Lung (tissue), 12 donors: ENCODE results near the gene PITPNM2. TPM values are rescaled to one million over a fixed set of nuclear protein-coding genes. Genes with fewer than 3 reads are reported as not detected.

ENCODE experiments used
- ATAC-seq: fragments of 200-7000 bp; cut with Tn5 transposase; one replicate; pipeline ENCODE4 v1.9.1; 2020; ENCODE audit warnings: moderate number of reproducible peaks; ENCODE audit not compliant: insufficient read depth, low FRiP score
- DNase-seq, 3 donors: peaks; one replicate each; pipeline ENCODE4 v3.0.0-alpha.2; 2013 to 2017
- H3K27ac ChIP-seq, 2 donors: one replicate each; pipeline ENCODE4 v1.5.1; 2013; ENCODE audit warnings: mild to moderate bottlenecking in 2 of 2, moderate library complexity in 2 of 2, control low read depth in 1 of 2, inconsistent platforms in 1 of 2, low read depth in 1 of 2, low read length in 1 of 2
- H3K27me3 ChIP-seq, 3 donors: one replicate each; pipeline ENCODE4 v1.5.1; 2013; ENCODE audit warnings: low read length in 2 of 3; ENCODE audit not compliant: control insufficient read depth in 3 of 3, insufficient read depth in 3 of 3
- H3K36me3 ChIP-seq, 4 donors: one replicate each; pipeline ENCODE4 v1.5.1; 2013; ENCODE audit warnings: low read length in 4 of 4, mild to moderate bottlenecking in 1 of 4, moderate library complexity in 1 of 4; ENCODE audit not compliant: control insufficient read depth in 4 of 4, insufficient read depth in 4 of 4
- H3K4me1 ChIP-seq, 5 donors: one replicate each; pipeline ENCODE4 v1.5.1; 2013; ENCODE audit warnings: low read length in 5 of 5, mild to moderate bottlenecking in 2 of 5, moderate library complexity in 1 of 5; ENCODE audit not compliant: control insufficient read depth in 5 of 5, insufficient read depth in 5 of 5
- H3K4me3 ChIP-seq: one replicate; pipeline ENCODE4 v1.5.1; 2013; ENCODE audit warnings: mild to moderate bottlenecking, control low read depth, moderate library complexity
- H3K9ac ChIP-seq, 2 donors: one replicate each; pipeline ENCODE4 v1.5.1; 2013; ENCODE audit warnings: low read length in 2 of 2, control low read depth in 1 of 2; ENCODE audit not compliant: insufficient read depth in 1 of 2
- H3K9me3 ChIP-seq, 4 donors: one replicate each; pipeline ENCODE4 v1.5.1; 2013; ENCODE audit warnings: low read length in 3 of 4, mild to moderate bottlenecking in 1 of 4, moderate library complexity in 1 of 4; ENCODE audit not compliant: control insufficient read depth in 4 of 4, insufficient read depth in 3 of 4
- WGBS, 2 donors: extraction: QIAGEN DNeasy Blood & Tissue Kit; methylation state at CpG; one replicate each; pipeline ENCODE4 v1.1.7; 2013; 5-methylcytosine and 5-hydroxymethylcytosine counted together
- polyA plus RNA-seq, 2 donors: library from polyadenylated mRNA; stranded (reverse); fragments of 200-250 nt; gene quantifications; one replicate each; pipeline ENCODE4 v1.2.1, GENCODE V29; 2013
- total RNA-seq, 2 donors: library from RNA; depleted of rRNA in 1 of 2; stranded (reverse); fragments of >200 nt in 1 of 2; gene quantifications; one replicate each; pipeline ENCODE4 v1.2.1, GENCODE V29; 2014 to 2021
- TF ChIP-seq, protein P1 (sequence below): IDR thresholded peaks from 2 replicates; pipeline ENCODE4 v1.5.1; 2012; ENCODE audit warnings: mild to moderate bottlenecking; ENCODE audit errors: control extremely low read depth, extremely low read depth
- donor health status: control.
- donor health status: control.
- donor health status: Bipolar disorder and iron deficiency.
- donor health status: healthy.
- donor health status: DM: yes; HTN: yes; CAD: no.

The PITPNM2 gene
- total and polyA plus RNA-seq, 4 donors, result 8.9 to 37.8 (median 16.2) TPM

DNA sequence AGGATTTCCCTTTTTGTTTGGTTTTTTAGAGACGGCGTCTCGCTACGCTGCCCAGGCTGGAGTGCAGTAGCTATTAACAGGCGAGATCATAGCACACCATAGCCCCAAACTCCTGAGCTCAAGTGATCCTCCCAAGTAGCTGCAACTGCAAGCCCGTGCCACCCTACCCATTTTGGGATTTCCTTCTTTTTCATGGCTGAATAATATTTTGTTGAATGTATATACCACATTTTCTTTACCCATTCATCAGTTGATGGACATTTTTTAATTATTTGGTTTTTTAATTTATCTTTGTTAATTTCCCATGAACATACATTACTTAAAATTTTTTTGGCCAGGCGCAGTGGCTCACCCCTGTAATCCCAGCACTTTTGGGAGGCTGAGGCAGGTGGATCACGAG lies 15.2 kb downstream of the PITPNM2 start:
- H3K27ac ChIP-seq, result no peak overlapping the region
- H3K36me3 ChIP-seq, result no peaks in the 10 kb centered on the region
- 73 to 96% methylated on average over 8 of the region's 8 CpGs for WGBS, 2 donors
- H3K4me3 ChIP-seq, result no peak overlapping the region
- peaks cover 7 to 36% (median 15%) of the 10 kb centered on the region in 5 donors for H3K4me1 ChIP-seq
- H3K9ac ChIP-seq, result no peak overlapping the region
- ATAC-seq (no peak), DNase-seq (no peak)
- TF ChIP-seq, protein P1, sequence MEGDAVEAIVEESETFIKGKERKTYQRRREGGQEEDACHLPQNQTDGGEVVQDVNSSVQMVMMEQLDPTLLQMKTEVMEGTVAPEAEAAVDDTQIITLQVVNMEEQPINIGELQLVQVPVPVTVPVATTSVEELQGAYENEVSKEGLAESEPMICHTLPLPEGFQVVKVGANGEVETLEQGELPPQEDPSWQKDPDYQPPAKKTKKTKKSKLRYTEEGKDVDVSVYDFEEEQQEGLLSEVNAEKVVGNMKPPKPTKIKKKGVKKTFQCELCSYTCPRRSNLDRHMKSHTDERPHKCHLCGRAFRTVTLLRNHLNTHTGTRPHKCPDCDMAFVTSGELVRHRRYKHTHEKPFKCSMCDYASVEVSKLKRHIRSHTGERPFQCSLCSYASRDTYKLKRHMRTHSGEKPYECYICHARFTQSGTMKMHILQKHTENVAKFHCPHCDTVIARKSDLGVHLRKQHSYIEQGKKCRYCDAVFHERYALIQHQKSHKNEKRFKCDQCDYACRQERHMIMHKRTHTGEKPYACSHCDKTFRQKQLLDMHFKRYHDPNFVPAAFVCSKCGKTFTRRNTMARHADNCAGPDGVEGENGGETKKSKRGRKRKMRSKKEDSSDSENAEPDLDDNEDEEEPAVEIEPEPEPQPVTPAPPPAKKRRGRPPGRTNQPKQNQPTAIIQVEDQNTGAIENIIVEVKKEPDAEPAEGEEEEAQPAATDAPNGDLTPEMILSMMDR, result no peak
- no peaks in the 10 kb centered on the region for H3K27me3 ChIP-seq
- no peaks in the 10 kb centered on the region for H3K9me3 ChIP-seq

DNA sequence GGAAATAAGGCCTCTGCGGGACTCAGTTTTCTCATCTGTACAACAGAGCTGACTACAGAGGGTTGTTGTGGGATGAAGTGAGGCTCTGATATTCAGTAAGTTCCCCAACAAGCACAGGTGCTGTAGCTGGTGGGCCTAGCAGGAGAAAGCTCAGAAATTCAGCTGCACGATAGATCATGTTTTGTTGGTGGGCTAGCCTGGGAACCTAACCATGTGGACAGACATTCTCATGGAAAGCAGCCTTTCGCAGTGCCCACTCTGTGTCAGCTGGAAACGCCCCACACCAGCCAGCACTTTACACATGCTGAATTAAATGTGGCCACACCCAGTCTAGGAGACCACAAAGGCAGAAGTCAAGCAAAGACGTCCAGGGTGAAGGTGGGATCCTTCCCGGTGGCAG lies 16.1 kb downstream of the PITPNM2 start:
- H3K9me3 ChIP-seq, result no peaks in the 10 kb centered on the region
- no peak for ATAC-seq
- H3K27ac ChIP-seq, result peak overlapping the region in 1 of 2 donors; percentile 40
- H3K4me1 ChIP-seq, result peaks cover under 1 to 30% (median 7%) of the 10 kb centered on the region in 5 donors
- no peak for DNase-seq
- no peak overlapping the region for H3K4me3 ChIP-seq
- TF ChIP-seq, protein P1, result no peak
- H3K9ac ChIP-seq, result no peak overlapping the region
- H3K27me3 ChIP-seq, result no peaks in the 10 kb centered on the region
- H3K36me3 ChIP-seq, result no peaks in the 10 kb centered on the region
- WGBS, 2 donors, result 66 to 77% methylated on average over 6 of the region's 6 CpGs

DNA sequence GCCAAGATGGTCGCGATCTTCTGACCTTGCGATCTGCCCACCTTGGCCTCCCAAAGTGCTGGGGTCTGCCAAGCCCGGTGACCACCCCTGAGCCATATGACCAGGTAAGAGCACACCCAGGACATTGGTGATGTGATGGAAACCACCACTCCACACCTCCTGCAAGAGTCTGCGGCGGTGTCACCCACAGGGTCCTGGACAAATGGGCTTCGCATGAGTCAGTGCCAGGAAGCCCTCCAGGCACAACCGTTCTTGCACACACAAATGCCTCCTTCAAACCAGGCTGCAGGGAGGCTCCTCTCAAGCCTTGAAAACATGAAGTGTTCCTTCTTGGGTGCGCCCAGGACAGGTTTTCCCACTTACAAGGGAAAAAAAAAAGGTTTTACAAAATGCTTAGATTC lies 16.6 kb downstream of the PITPNM2 start:
- ATAC-seq (no peak), DNase-seq (peak; percentile 65 to 82 (median 67))
- peak overlapping the region in 1 of 2 donors; percentile 46 for H3K27ac ChIP-seq

More for the DNA sequence above, 16.6 kb downstream of the PITPNM2 start:
- Histone ChIP-seq H3K27me3 (no peaks in the 10 kb centered on the region), H3K9ac (no peak overlapping the region), H3K9me3 (no peaks in the 10 kb centered on the region), H3K4me3 (no peak overlapping the region), H3K36me3 (no peaks in the 10 kb centered on the region), H3K4me1 (peaks cover 0 to 24% (median 7%) of the 10 kb centered on the region in 5 donors)
- 75 to 94% methylated on average over 9 of the region's 9 CpGs for WGBS, 2 donors
- TF ChIP-seq, protein P1, result no peak
